HepG2 (cell line): ENCODE measurements around the gene USP5. TPM values are rescaled to one million over a fixed set of nuclear protein-coding genes. Genes with fewer than 3 reads are reported as not detected.

Experiments
- ATAC-seq: fragments of 200-7000 bp; cut with Tn5 transposase; 3 replicates; pipeline ENCODE4 v1.9.1; 2020; ENCODE audit warnings: mild to moderate bottlenecking, moderate library complexity
- BruUV-seq: library from RNA; stranded (reverse); fragments of 400-500 nt; replicated peaks from 2 replicates; lab custom pipeline; 2021; lab: Mats Ljungman, UMichigan
- CTCF ChIA-PET: fragments of 300-600 bp; formaldehyde crosslinking; extraction: SDS; loops from one replicate; lab custom pipeline; 2021; ENCODE audit warnings: low total read pairs, inconsistent platforms, low intra/inter-chr PET ratio; lab: Yijun Ruan, JAX
- POLR2A ChIA-PET: fragments of 350-600 bp; sonication (Branson Sonifier 250); formaldehyde crosslinking; loops from one replicate; lab custom pipeline; 2020; ENCODE audit warnings: antibody characterized with exemption, inconsistent platforms; lab: Yijun Ruan, JAX
- DNase-seq: peaks from one replicate; pipeline ENCODE4 v3.0.0-alpha.2; 2015; ENCODE audit warnings: low spot score
- FAIRE-seq: peaks from 3 replicates; lab custom pipeline; 2011; peaks lifted over from hg19 to GRCh38; lab: Jason Lieb, UNC
- H2AFZ ChIP-seq: one replicate; pipeline ENCODE4 v1.6.1; 2011; ENCODE audit warnings: low read length, inconsistent platforms
- H3K27ac ChIP-seq: fragments of 300-600 bp; 3 replicates; pipeline ENCODE4 v1.8.0; 2011; ENCODE audit warnings: mixed run types, mild to moderate bottlenecking, mixed read lengths, low read length, inconsistent platforms; ENCODE audit not compliant: insufficient read depth; ENCODE audit errors: extremely low read length
- H3K27me3 ChIP-seq, 2 experiments: fragments of 200-600 bp in 1 of 2; 2 replicates in 1 of 2; 3 replicates in 1 of 2; pipeline versions ENCODE4 v1.6.0 to v1.8.0; 2011; ENCODE audit warnings: low read length in 2 of 2, mild to moderate bottlenecking in 2 of 2, moderate library complexity in 2 of 2, inconsistent platforms in 1 of 2; ENCODE audit not compliant: insufficient read depth in 2 of 2, control insufficient read depth in 1 of 2
- H3K36me3 ChIP-seq, 2 experiments: fragments of 200-600 bp in 1 of 2; replicated peaks in 1 of 2; 2 replicates in 1 of 2; 3 replicates in 1 of 2; pipeline versions ENCODE4 v1.5.1 to v1.8.0; 2011; ENCODE audit warnings: low read length in 2 of 2, inconsistent platforms in 1 of 2; ENCODE audit not compliant: insufficient read depth in 2 of 2, control insufficient read depth in 1 of 2
- H3K4me1 ChIP-seq: 2 replicates; pipeline ENCODE4 v1.5.1; 2012; ENCODE audit warnings: low read length, inconsistent platforms; ENCODE audit not compliant: insufficient read depth
- H3K4me2 ChIP-seq: 2 replicates; pipeline ENCODE4 v1.6.0; 2011; ENCODE audit warnings: low read depth, low read length, inconsistent platforms
- H3K4me3 ChIP-seq, 3 experiments: fragments of 200-600 bp in 1 of 3; sonication (generic), shearing (Covaris generic) in 1 of 3; replicated peaks in 1 of 3; 2 replicates each; pipeline ENCODE4 v1.5.1; 2011 to 2016; ENCODE audit warnings: low read length in 3 of 3, inconsistent platforms in 2 of 3, low read depth in 2 of 3, mild to moderate bottlenecking in 2 of 3, control low read depth in 1 of 3, mixed read lengths in 1 of 3; ENCODE audit not compliant: insufficient read depth in 1 of 3
- H3K79me2 ChIP-seq: one replicate; pipeline ENCODE4 v1.6.1; 2011; ENCODE audit warnings: low read length, inconsistent platforms; ENCODE audit not compliant: insufficient read depth
- H3K9ac ChIP-seq: 2 replicates; pipeline ENCODE4 v1.6.0; 2011; ENCODE audit warnings: mild to moderate bottlenecking, low read depth, low read length, inconsistent platforms; ENCODE audit not compliant: insufficient read depth
- H3K9me3 ChIP-seq: 2 replicates; pipeline ENCODE4 v1.5.1; 2012; ENCODE audit warnings: mild to moderate bottlenecking, low read length
- H4K20me1 ChIP-seq: 2 replicates; pipeline ENCODE4 v1.6.0; 2011; ENCODE audit warnings: inconsistent platforms, mild to moderate bottlenecking, low read length, moderate library complexity; ENCODE audit not compliant: insufficient read depth
- AGO1 ChIP-seq: fragments of 200-400 bp; formaldehyde crosslinking; IDR thresholded peaks from 2 replicates; pipeline ENCODE4 v1.6.1; 2017; ENCODE audit warnings: mild to moderate bottlenecking, low read depth, low read length, moderate library complexity; ENCODE audit not compliant: poor library complexity, severe bottlenecking
- AGO2 ChIP-seq: fragments of 200-400 bp; formaldehyde crosslinking; optimal IDR thresholded peaks from 2 replicates; pipeline ENCODE3; 2017; ENCODE audit warnings: mild to moderate bottlenecking, low read depth, low read length, moderate library complexity
- MIER2 ChIP-seq: IDR thresholded peaks from 2 replicates; pipeline ENCODE4 v1.6.1; 2016; ENCODE audit warnings: missing biosample characterization, missing genetic modification reagents
- RXRB ChIP-seq: IDR thresholded peaks from 2 replicates; pipeline ENCODE4 v1.6.1; 2016; ENCODE audit warnings: borderline replicate concordance, missing genetic modification reagents, missing compliant biosample characterization
- SALL2 ChIP-seq: sonication (generic); formaldehyde crosslinking; IDR thresholded peaks from 2 replicates; pipeline ENCODE4 v1.8.1; 2023; ENCODE audit warnings: mild to moderate bottlenecking, missing genetic modification reagents, inconsistent platforms
- ZFP36 ChIP-seq: fragments of 150-350 bp; IDR thresholded peaks from 2 replicates; pipeline ENCODE4 v1.6.1; 2018; ENCODE audit warnings: borderline replicate concordance, low read length, low read depth; ENCODE audit not compliant: partially characterized antibody
- ZNF205 ChIP-seq: IDR thresholded peaks from 2 replicates; pipeline ENCODE4 v1.6.1; 2018; ENCODE audit warnings: missing biosample characterization, missing genetic modification reagents
- WGBS: methylation state at CpG from one replicate; pipeline ENCODE4 v1.1.6; 2017; ENCODE audit warnings: low lambda C conversion rate; 5-methylcytosine and 5-hydroxymethylcytosine counted together
- in situ Hi-C: cut with HindIII; loops from 2 replicates; pipeline ENCODE4 v1.10.0; 2017; ENCODE audit warnings: low pct_unique_long_range_greater_than_20kb; ENCODE audit not compliant: extremely low pct_ligation_motif_present
- intact Hi-C: fragments of 100-400 bp; cut with micrococcal nuclease; formaldehyde crosslinking; loops from one replicate; pipeline ENCODE4 v1.10.0; 2022; ENCODE audit not compliant: unreplicated experiment
- polyA plus RNA-seq, 8 experiments: library from polyadenylated mRNA; depleted of rRNA in 3 of 8; stranded (reverse) in 7 of 8; unstranded in 1 of 8; fragments of >200 nt; fragmentation: Illumina TruSeq in 4 of 8; extraction: Trizol in 4 of 8; gene quantifications; 2 replicates each; pipeline versions ENCODE4 v1.2.1 to v1.2.3, GENCODE V29; 2011 to 2016; ENCODE audit warnings: low read depth in 4 of 8, missing spikeins in 1 of 8, mixed read lengths in 1 of 8; ENCODE audit not compliant: insufficient read depth in 1 of 8
- total RNA-seq, 5 experiments: library from RNA; depleted of rRNA; stranded (reverse); fragments of >200 nt; fragmentation: Illumina TruSeq; extraction: Trizol; gene quantifications; 2 replicates each; pipeline ENCODE4 v1.2.3, GENCODE V29; 2016; ENCODE audit warnings: low read depth in 1 of 5
- TF ChIP-seq, protein P1 (sequence below): sonication (generic); formaldehyde crosslinking; IDR thresholded peaks from 2 replicates; pipeline ENCODE4 v1.5.1; 2020; ENCODE audit warnings: mild to moderate bottlenecking, missing genetic modification reagents, moderate library complexity
- TF ChIP-seq, protein P2 (sequence below): sonication (generic); formaldehyde crosslinking; IDR thresholded peaks from 2 replicates; pipeline ENCODE4 v1.5.0; 2020; ENCODE audit warnings: mild to moderate bottlenecking, missing genetic modification reagents, borderline replicate concordance

USP5 gene
- total and polyA plus RNA-seq, 2 of the 13 experiments (the other 11 are each of a cell fraction or from before 2014, with no cell fraction given), result 39.6 to 56.0 TPM

DNA sequence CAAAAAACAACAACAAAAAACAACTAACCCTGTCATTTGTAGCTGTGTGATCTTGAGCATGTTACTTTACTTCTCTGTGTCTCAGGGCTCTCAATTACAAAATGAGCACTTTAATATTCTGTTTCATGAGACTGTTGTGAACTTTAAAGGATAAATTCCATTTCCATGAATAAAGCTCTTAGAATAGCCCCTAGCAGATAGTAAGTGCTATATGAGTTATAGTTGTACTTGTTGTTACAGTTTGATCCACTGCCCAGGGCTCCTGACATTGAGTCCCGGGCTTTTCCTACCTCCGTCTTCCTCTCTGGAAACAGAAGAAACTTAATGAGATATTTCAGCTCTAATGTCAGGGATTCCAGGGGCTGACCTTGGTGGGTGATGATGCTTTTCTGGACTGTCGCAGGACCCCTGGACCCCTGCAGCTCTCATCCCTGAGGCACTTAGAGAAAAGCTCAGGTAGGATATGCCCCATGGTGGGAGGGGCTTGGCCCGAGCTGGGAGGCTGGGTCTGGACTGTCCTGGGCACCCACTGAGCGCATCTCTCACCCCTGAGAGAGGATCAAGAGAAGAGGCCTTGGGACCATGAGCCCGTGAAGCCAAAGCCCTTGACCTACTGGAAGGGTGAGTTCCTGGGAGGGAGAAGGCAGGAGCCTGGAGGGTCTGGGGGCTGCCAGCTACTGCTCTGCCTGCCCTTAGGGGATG is 18.6 kb upstream of the USP5 start:
- POLR2A ChIA-PET, result interaction anchor here (1.9 kb wide), 1 partner anchor 19 kb away, joined by 9 read pairs; the partner anchor contains the start of genes CDCA3 and USP5
- WGBS, result 100% methylated on average over 4 of the region's 6 CpGs
- Histone ChIP-seq H3K4me3 (no peak overlapping the region), H3K79me2 (peaks cover 12% of the 10 kb centered on the region), H3K9ac (no peak overlapping the region), H4K20me1 (no peaks in the 10 kb centered on the region), H3K4me1 (peaks cover 14% of the 10 kb centered on the region), H2AFZ (no peak overlapping the region), H3K36me3 (peaks cover 18 to 43% of the 10 kb centered on the region in 2 experiments; a peak in 4 of 5 replicates), H3K27me3 (no peaks in the 10 kb centered on the region), H3K9me3 (no peaks in the 10 kb centered on the region), H3K27ac (no peak overlapping the region), H3K4me2 (no peak overlapping the region)
- intact Hi-C loops (no loop called here), in situ Hi-C loops (no loop called here)
- DNase-seq (no peak), ATAC-seq (no peak), FAIRE-seq (no peak)
- no TSS peak for BruUV-seq
- CTCF ChIA-PET, result no interaction called here
- TF ChIP-seq AGO1, result no peak
- no peak for TF ChIP-seq ZNF205 (CRISPR knock-in tag)
- TF ChIP-seq MIER2 (CRISPR knock-in tag), result no peak
- no peak for TF ChIP-seq RXRB (CRISPR knock-in tag)
- TF ChIP-seq, protein P1, sequence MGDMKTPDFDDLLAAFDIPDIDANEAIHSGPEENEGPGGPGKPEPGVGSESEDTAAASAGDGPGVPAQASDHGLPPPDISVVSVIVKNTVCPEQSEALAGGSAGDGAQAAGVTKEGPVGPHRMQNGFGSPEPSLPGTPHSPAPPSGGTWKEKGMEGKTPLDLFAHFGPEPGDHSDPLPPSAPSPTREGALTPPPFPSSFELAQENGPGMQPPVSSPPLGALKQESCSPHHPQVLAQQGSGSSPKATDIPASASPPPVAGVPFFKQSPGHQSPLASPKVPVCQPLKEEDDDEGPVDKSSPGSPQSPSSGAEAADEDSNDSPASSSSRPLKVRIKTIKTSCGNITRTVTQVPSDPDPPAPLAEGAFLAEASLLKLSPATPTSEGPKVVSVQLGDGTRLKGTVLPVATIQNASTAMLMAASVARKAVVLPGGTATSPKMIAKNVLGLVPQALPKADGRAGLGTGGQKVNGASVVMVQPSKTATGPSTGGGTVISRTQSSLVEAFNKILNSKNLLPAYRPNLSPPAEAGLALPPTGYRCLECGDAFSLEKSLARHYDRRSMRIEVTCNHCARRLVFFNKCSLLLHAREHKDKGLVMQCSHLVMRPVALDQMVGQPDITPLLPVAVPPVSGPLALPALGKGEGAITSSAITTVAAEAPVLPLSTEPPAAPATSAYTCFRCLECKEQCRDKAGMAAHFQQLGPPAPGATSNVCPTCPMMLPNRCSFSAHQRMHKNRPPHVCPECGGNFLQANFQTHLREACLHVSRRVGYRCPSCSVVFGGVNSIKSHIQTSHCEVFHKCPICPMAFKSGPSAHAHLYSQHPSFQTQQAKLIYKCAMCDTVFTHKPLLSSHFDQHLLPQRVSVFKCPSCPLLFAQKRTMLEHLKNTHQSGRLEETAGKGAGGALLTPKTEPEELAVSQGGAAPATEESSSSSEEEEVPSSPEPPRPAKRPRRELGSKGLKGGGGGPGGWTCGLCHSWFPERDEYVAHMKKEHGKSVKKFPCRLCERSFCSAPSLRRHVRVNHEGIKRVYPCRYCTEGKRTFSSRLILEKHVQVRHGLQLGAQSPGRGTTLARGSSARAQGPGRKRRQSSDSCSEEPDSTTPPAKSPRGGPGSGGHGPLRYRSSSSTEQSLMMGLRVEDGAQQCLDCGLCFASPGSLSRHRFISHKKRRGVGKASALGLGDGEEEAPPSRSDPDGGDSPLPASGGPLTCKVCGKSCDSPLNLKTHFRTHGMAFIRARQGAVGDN (CRISPR knock-in tag), result 0 out of 2 replicates have a peak, but pooled peaks have one; percentile 11
- TF ChIP-seq SALL2 (CRISPR knock-in tag), result no peak
- TF ChIP-seq AGO2, result peak; percentile 30
- TF ChIP-seq ZFP36, result no peak
- TF ChIP-seq, protein P2, sequence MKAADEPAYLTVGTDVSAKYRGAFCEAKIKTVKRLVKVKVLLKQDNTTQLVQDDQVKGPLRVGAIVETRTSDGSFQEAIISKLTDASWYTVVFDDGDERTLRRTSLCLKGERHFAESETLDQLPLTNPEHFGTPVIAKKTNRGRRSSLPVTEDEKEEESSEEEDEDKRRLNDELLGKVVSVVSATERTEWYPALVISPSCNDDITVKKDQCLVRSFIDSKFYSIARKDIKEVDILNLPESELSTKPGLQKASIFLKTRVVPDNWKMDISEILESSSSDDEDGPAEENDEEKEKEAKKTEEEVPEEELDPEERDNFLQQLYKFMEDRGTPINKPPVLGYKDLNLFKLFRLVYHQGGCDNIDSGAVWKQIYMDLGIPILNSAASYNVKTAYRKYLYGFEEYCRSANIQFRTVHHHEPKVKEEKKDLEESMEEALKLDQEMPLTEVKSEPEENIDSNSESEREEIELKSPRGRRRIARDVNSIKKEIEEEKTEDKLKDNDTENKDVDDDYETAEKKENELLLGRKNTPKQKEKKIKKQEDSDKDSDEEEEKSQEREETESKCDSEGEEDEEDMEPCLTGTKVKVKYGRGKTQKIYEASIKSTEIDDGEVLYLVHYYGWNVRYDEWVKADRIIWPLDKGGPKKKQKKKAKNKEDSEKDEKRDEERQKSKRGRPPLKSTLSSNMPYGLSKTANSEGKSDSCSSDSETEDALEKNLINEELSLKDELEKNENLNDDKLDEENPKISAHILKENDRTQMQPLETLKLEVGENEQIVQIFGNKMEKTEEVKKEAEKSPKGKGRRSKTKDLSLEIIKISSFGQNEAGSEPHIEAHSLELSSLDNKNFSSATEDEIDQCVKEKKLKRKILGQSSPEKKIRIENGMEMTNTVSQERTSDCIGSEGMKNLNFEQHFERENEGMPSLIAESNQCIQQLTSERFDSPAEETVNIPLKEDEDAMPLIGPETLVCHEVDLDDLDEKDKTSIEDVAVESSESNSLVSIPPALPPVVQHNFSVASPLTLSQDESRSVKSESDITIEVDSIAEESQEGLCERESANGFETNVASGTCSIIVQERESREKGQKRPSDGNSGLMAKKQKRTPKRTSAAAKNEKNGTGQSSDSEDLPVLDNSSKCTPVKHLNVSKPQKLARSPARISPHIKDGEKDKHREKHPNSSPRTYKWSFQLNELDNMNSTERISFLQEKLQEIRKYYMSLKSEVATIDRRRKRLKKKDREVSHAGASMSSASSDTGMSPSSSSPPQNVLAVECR (CRISPR knock-in tag), result no peak
